ENCODE data around the gene ANKRD44. TPM values are rescaled to one million over a fixed set of nuclear protein-coding genes. Genes with fewer than 3 reads are reported as not detected.
"Not testable (repeated sequence)": the region's sequence is repeated elsewhere in the genome, so short reads cannot be mapped to it uniquely, and the experiment has no call there.

Gene ANKRD44
- total RNA-seq, 2 donors from 2014 or later: 131 to 154 TPM

DNA sequence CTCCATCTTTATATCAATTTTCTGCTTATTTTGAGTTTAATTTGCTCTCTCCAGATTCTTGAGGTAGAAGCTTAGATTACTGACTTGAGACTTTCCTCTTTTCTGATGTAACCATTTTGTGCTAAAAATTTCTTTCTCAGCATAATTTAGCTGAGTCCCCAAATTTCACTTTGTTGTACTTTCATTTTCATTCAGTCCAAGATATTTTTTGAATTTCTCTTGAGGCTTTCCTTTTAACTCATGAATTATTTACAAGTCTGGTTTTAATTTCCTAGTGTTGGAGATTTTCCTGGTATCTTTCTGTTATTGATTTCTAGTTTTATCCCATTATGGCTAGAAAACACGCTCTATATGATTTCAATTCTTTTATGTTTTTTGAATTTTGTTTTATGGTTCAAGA is 239.4 kb downstream of the ANKRD44 start:
- H3K27ac Mint-ChIP-seq: peak overlapping the region; percentile 58
- no peaks in the 10 kb centered on the region for H3K27me3 Mint-ChIP-seq
- H3K36me3 Mint-ChIP-seq (ENCODE audit: low read depth): peaks cover 81% of the 10 kb centered on the region
- ATAC-seq (replicated peaks): no peak
- peak overlapping the region; percentile 46 for H3K4me3 Mint-ChIP-seq
- H3K9me3 Mint-ChIP-seq: no peaks in the 10 kb centered on the region
- peaks cover 32% of the 10 kb centered on the region for H3K4me1 Mint-ChIP-seq

DNA sequence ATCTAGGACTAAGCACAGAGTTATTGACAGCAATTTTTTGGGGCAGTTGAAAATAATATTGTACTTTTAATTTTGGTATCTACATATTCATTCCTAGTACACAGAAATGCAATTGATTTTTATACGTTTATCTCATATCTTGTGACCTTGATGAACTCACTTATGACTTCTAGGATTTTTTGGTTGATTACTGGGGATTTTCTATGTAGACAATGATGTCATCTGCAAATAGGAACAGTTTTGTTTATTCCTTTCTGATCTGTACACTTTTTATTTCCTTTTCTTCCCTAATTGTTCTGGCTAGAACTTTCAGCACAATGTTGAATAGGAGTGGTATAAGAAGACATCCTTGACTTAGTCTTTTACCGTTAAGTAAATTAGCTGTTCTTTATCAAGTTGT is 240.6 kb downstream of the ANKRD44 start:
- no peaks in the 10 kb centered on the region for H3K27me3 Mint-ChIP-seq
- H3K9me3 Mint-ChIP-seq: no peaks in the 10 kb centered on the region
- H3K4me3 Mint-ChIP-seq: no peak overlapping the region
- H3K4me1 Mint-ChIP-seq: peaks cover 35% of the 10 kb centered on the region
- peaks cover 83% of the 10 kb centered on the region for H3K36me3 Mint-ChIP-seq (ENCODE audit: low read depth)
- ATAC-seq (replicated peaks): no peak
- peak overlapping the region; percentile 7 for H3K27ac Mint-ChIP-seq

DNA sequence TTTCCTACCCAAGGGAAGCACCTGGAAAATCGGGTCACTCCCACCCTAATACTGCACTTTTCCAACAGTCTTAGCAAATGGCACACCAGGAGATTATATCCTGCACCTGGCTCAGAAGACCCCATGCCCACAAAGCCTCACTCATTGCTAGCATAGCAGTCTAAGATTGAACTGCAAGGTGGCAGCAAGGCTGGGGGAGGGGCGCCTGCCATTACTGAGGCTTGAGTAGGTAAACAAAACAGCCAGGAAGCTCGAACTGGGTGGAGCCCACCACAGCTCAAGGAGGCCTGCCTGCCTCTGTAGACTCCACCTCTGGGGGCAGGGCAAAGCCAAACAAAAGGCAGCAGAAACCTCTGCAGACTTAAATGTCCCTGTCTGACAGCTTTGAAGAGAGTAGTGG is 248.0 kb downstream of the ANKRD44 start:
- H3K27me3 Mint-ChIP-seq; ATAC-seq (replicated peaks); H3K9me3 Mint-ChIP-seq; H3K4me3 Mint-ChIP-seq: not testable (repeated sequence)
- Mint-ChIP-seq H3K27ac (peak overlapping the region; percentile 46), H3K4me1 (peaks cover 14% of the 10 kb centered on the region), H3K36me3 (ENCODE audit: low read depth) (peaks cover 98% of the 10 kb centered on the region)

DNA sequence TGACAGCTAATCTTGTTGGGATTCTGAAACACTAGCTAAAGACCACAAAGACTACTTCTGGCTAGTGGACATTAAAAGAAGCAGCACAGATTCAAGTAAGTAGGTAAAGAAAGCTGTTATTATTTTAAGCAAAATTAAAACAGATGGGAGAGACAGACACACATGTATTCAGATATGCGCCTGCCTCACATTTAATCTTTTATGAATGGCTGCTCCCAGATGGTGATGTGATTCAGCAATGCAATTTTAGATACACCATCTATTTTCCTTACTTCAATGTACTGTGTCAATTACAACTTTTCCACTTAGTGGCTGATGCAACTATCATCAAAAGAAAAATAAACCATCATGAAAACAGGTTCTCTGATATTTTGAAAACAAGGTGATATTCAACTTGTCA is 251.1 kb downstream of the ANKRD44 start:
- no peak overlapping the region for H3K4me3 Mint-ChIP-seq
- H3K27me3 Mint-ChIP-seq: no peaks in the 10 kb centered on the region
- H3K27ac Mint-ChIP-seq: no peak overlapping the region
- peaks cover 10% of the 10 kb centered on the region for H3K9me3 Mint-ChIP-seq
- H3K36me3 Mint-ChIP-seq (ENCODE audit: low read depth): peaks cover 100% of the 10 kb centered on the region
- no peak for ATAC-seq (replicated peaks)
- H3K4me1 Mint-ChIP-seq: peaks cover 12% of the 10 kb centered on the region

DNA sequence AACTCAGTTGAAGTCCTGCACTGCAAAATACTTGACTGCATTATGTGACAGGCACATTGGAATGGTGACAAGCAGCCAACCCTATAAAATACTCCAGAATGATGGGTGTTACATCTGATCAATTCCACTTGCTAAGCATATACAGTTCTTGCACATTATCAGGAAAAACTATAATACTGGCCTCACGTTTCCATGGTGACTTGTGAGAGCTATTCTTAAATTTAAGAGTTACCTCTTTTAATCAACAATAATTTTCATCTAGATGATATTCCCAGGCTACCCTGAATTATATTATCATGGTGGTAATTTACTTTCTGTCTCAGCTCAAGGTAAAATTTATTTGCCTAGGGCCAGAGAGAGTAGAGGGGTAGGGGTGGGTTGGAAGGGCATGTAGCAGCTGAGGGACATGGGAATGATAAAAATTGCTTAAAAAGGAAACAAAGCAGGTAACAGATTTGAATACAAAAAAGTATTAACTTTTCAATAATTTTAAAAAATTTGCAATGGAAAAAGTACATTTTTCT is 251.7 kb downstream of the ANKRD44 start:
- Mint-ChIP-seq H3K27ac (no peak overlapping the region), H3K36me3 (ENCODE audit: low read depth) (peaks cover 100% of the 10 kb centered on the region), H3K27me3 (no peaks in the 10 kb centered on the region), H3K4me1 (peaks cover 12% of the 10 kb centered on the region), H3K9me3 (peaks cover 10% of the 10 kb centered on the region), H3K4me3 (no peak overlapping the region)
- no peak for ATAC-seq (replicated peaks)

DNA sequence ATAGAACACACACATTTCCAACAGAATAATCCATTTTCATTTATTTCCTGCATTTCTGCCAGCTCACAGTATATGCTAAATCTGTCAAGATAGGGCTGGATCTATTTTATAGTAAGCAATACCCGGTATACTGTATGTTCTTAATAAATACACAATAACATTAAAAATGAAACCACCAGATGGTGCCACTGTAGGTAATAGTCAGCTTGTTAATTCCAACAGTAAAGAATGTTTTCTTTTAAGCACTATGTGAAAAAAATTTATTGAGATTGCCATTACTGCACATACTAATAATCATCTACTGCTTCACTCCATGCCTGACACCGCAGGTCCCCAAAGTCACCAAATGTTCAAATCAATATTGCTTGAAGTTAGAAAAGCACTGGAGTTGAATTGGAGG is 252.6 kb downstream of the ANKRD44 start:
- H3K27me3 Mint-ChIP-seq: no peaks in the 10 kb centered on the region

DNA sequence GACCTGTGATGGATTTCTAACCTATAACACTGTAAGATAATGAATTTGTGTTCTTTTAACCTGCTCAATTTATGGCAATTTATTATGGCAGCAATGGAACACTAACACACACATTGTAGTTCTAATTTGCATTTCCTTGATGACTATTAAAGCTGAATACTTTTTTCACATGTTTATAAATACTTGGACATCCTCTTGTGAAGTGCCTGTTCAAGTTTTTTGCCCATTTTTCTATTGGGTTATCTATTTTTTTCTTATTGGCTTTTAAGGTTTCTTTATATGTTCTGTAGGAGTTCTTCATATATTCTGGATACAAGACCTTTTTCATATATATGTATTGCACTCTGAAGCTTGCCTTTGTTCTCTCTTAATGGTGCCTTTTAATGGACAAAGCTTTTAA is 255.5 kb downstream of the ANKRD44 start:
- no peaks in the 10 kb centered on the region for H3K27me3 Mint-ChIP-seq
- no peak for ATAC-seq (replicated peaks)
- peaks cover 6% of the 10 kb centered on the region for H3K4me1 Mint-ChIP-seq
- peaks cover 100% of the 10 kb centered on the region for H3K36me3 Mint-ChIP-seq (ENCODE audit: low read depth)
- H3K9me3 Mint-ChIP-seq: peaks cover 10% of the 10 kb centered on the region
- H3K27ac Mint-ChIP-seq: peak overlapping the region; percentile 16
- H3K4me3 Mint-ChIP-seq: peak overlapping the region; percentile 3

More for the DNA sequence above, 252.6 kb downstream of the ANKRD44 start:
- Mint-ChIP-seq H3K36me3 (ENCODE audit: low read depth) (peaks cover 100% of the 10 kb centered on the region), H3K4me3 (no peak overlapping the region), H3K27ac (no peak overlapping the region), H3K4me1 (peaks cover 6% of the 10 kb centered on the region), H3K9me3 (peaks cover 10% of the 10 kb centered on the region)
- ATAC-seq (replicated peaks): no peak

DNA sequence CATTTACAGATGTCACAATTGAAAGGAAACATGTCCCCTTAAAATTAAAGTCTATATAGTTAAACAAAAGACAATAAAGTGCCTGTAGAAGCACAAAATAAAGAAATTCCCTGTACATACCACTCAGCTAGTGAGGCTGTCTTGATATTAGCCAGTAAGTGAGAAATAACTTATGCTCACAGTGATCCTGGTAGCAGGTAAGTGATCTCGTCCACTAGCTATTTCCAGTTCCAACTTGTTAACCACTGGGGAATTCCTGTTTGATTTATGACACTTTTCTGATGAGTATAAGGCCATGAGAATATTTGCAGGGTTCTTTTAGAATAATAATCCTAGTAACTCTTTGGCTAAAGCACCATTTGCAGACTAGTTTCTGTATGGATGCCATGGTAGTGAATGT is 256.1 kb downstream of the ANKRD44 start:
- ATAC-seq (replicated peaks): peak; percentile 90
- peak overlapping the region; percentile 3 for H3K4me3 Mint-ChIP-seq
- no peaks in the 10 kb centered on the region for H3K27me3 Mint-ChIP-seq
- peaks cover 6% of the 10 kb centered on the region for H3K4me1 Mint-ChIP-seq
- H3K9me3 Mint-ChIP-seq: peaks cover 10% of the 10 kb centered on the region
- peaks cover 100% of the 10 kb centered on the region for H3K36me3 Mint-ChIP-seq (ENCODE audit: low read depth)
- H3K27ac Mint-ChIP-seq: peak overlapping the region; percentile 16

DNA sequence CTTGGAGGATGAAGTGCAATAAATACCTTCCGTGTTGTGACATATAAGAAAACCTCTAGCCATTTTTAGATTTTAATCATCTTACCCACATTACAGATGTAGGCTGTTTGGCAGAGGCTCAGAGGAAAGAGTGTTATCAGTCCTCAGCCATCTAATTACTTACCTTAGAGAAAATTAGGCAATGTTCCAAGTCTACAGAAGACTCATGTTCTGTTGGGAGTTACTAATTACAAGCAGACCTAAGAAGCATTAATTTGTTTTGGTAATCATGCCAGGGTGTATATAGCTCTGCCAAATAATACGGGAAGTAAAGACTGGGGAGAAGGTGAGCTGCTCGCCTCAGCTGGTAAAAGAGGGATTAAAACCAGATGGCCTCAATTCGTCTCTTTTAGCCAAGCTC is 258.2 kb downstream of the ANKRD44 start:
- Mint-ChIP-seq H3K27me3 (no peaks in the 10 kb centered on the region), H3K4me3 (no peak overlapping the region), H3K4me1 (peaks cover 6% of the 10 kb centered on the region), H3K9me3 (peaks cover 10% of the 10 kb centered on the region), H3K27ac (peak overlapping the region; percentile 45), H3K36me3 (ENCODE audit: low read depth) (peaks cover 92% of the 10 kb centered on the region)
- ATAC-seq (replicated peaks): peak; percentile 40

DNA sequence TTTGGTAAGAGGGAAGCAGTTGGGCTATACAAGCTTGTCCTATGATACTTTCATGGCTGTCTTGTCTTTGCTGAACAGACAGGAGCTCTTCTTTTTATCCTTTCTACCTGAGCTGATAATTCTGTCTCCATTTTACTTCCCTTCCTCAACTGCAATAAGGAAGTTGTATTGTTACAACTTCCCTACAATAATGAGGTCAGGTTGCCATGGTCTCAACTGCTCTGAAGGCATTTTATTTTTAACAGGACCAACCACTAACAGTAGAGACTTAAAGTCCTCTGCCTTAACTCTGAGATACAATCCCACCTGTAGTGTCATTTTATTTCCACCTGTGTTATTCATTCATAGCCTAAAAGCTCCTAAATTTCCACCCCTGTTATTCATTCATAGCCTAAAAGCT is 265.5 kb downstream of the ANKRD44 start:
- Mint-ChIP-seq H3K4me1 (peaks cover 18% of the 10 kb centered on the region), H3K4me3 (no peak overlapping the region), H3K36me3 (ENCODE audit: low read depth) (peaks cover 61% of the 10 kb centered on the region), H3K27ac (peak overlapping the region; percentile 90), H3K27me3 (no peaks in the 10 kb centered on the region), H3K9me3 (no peaks in the 10 kb centered on the region)
- ATAC-seq (replicated peaks): no peak

DNA sequence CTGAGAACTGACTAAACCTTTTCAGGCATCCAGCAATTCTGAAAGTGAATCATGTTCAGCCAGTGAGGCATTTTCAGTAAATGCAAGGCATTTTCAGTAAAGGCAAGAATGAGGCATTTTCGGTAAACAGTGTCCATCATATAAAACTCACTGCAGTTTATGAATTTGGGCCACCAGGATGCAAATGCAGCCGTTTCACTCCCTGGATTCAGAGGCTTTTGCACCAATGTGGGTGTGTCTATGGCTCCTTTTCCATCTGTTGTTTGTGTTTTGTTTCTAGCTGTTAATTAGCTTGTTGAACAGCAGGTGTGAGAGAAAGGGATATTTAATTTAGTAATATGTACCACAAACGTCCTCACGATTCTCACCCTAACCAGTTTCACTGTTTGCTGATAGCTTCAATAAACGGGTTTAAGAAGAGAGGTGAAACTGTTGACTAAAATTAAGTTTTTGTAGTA is 267.8 kb downstream of the ANKRD44 start:
- ATAC-seq (replicated peaks): peak; percentile 80
- peak overlapping the region; percentile 84 for H3K27ac Mint-ChIP-seq
- peaks cover 23% of the 10 kb centered on the region for H3K4me1 Mint-ChIP-seq
- peaks cover 64% of the 10 kb centered on the region for H3K36me3 Mint-ChIP-seq (ENCODE audit: low read depth)
- no peaks in the 10 kb centered on the region for H3K27me3 Mint-ChIP-seq
- peak overlapping the region; percentile 37 for H3K4me3 Mint-ChIP-seq
- H3K9me3 Mint-ChIP-seq: no peaks in the 10 kb centered on the region

DNA sequence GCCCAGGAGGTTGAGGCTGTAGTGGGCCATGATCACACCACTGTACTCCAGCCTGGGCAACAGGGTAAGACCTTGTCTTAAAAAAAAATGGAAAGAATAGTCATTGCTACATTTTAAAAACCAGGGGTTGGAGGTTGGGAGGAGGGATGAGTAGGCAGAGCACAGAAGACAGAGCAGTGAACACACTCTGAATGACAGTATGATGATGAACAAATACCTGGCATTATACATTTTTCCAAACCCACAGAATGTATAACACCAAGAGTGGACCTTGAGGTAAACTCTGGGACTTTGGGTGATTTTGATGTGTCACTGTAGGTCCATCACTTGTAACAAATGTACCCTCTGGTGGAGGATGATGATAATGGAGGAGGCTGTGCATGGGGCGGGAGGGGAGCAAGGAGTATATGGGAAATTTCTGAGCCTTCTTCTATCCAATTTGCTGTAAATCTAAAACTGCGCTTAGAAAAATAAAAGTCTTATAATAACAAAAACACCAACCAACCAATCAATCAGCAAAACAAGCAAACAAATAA is 272.6 kb downstream of the ANKRD44 start:
- H3K9me3 Mint-ChIP-seq: no peaks in the 10 kb centered on the region
- ATAC-seq (replicated peaks): peak; percentile 48
- peaks cover 88% of the 10 kb centered on the region for H3K36me3 Mint-ChIP-seq (ENCODE audit: low read depth)
- peak overlapping the region; percentile 74 for H3K27ac Mint-ChIP-seq
- H3K4me1 Mint-ChIP-seq: peaks cover 26% of the 10 kb centered on the region
- no peaks in the 10 kb centered on the region for H3K27me3 Mint-ChIP-seq
- no peak overlapping the region for H3K4me3 Mint-ChIP-seq

DNA sequence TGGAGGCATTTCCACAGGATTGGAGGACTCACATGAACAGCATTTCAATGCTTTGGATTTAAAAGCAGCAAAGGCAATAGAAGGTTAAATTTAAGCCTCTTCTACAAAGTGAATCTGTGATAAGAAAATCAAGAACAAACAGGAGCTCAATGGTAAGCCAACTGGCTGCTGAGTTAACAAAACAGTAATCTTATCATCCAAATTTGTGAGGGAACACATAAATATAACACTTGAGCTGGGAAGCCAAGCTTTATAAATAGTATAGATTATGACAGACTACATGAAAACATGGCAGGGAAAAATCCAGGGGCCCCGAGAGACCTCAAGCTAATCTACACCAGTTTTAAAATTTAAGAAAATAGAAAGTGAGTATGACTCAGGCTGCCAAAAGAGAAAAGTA is 275.6 kb downstream of the ANKRD44 start:
- Mint-ChIP-seq H3K9me3 (no peaks in the 10 kb centered on the region), H3K36me3 (ENCODE audit: low read depth) (peaks cover 91% of the 10 kb centered on the region), H3K27me3 (no peaks in the 10 kb centered on the region), H3K4me1 (peaks cover 24% of the 10 kb centered on the region), H3K27ac (peak overlapping the region; percentile 25), H3K4me3 (no peak overlapping the region)
- ATAC-seq (replicated peaks): peak; percentile 45

DNA sequence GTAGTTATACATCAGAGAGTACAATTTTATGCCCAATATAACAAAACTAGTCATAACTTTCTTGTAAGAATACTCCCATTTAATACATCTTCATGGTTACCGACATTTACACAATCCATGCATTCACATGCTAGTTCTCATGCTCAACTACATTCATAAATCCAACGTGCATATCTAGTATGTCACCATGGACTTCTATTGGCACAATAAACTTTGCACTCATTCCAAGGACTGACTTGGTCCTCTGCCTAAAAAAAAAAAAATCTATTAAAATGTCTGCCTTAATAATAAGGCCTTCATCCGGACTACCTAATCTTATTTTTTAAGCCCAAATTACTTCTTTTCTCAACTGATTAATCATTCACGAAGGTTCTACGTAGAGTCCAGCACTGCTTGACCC is 276.3 kb downstream of the ANKRD44 start:
- no peak overlapping the region for H3K4me3 Mint-ChIP-seq
- H3K4me1 Mint-ChIP-seq: peaks cover 24% of the 10 kb centered on the region
- H3K27me3 Mint-ChIP-seq: no peaks in the 10 kb centered on the region
- peak overlapping the region; percentile 29 for H3K27ac Mint-ChIP-seq
- peaks cover 91% of the 10 kb centered on the region for H3K36me3 Mint-ChIP-seq (ENCODE audit: low read depth)
- no peak for ATAC-seq (replicated peaks)
- H3K9me3 Mint-ChIP-seq: no peaks in the 10 kb centered on the region

DNA sequence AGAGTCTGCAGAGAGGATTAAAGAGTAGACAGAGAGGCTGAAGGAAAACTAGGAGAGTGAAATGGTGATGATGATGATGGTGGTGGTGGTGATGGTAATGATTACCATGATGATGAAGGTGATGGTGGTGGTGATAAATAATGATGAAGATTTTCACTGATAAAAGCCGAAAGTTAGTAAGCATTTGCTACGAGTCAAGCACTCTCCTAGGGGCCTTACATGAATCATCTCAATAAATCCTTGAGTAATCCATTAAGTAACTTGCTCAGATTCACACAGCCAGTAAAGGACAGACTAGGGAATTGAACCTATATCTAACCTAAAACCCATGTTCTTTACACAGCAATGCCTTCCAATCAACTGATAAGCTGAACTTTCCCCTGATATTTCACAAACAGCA is 277.4 kb downstream of the ANKRD44 start:
- H3K4me1 Mint-ChIP-seq: peaks cover 24% of the 10 kb centered on the region
- H3K36me3 Mint-ChIP-seq (ENCODE audit: low read depth): peaks cover 89% of the 10 kb centered on the region

More for the DNA sequence above, 277.4 kb downstream of the ANKRD44 start:
- peak; percentile 40 for ATAC-seq (replicated peaks)
- no peaks in the 10 kb centered on the region for H3K27me3 Mint-ChIP-seq
- no peaks in the 10 kb centered on the region for H3K9me3 Mint-ChIP-seq
- peak overlapping the region; percentile 29 for H3K27ac Mint-ChIP-seq
- H3K4me3 Mint-ChIP-seq: no peak overlapping the region

Data from activated T-helper 17 cell treated with anti-CD3 and anti-CD28 coated beads, Interleukin-2, amount 50 U/mL, for 72 hours (primary cell).